Left ventricle myocardium inferior (tissue), 1 donor: ENCODE measurements around the gene CCT6B. TPM values are rescaled to one million over a fixed set of nuclear protein-coding genes. Genes with fewer than 3 reads are reported as not detected.
"Not testable (repeated sequence)": the region's sequence is repeated elsewhere in the genome, so short reads cannot be mapped to it uniquely, and the experiment has no call there.

ENCODE experiments used
- DNase-seq: peaks from one replicate; pipeline ENCODE4 v3.0.0-alpha.2; 2020
- H3K27ac ChIP-seq: fragments of 200-600 bp; replicated peaks from 2 replicates; pipeline ENCODE4 v1.8.0; 2021
- H3K27me3 ChIP-seq: fragments of 200-600 bp; 2 replicates; pipeline ENCODE4 v1.8.0; 2021; ENCODE audit warnings: low read depth
- H3K36me3 ChIP-seq: fragments of 200-600 bp; 2 replicates; pipeline ENCODE4 v1.8.0; 2021
- H3K4me1 ChIP-seq: fragments of 200-600 bp; 2 replicates; pipeline ENCODE4 v1.8.0; 2021
- H3K4me3 ChIP-seq: fragments of 200-600 bp; 2 replicates; pipeline ENCODE4 v1.8.0; 2021; ENCODE audit warnings: mild to moderate bottlenecking, moderate library complexity
- H3K9me3 ChIP-seq: fragments of 200-600 bp; replicated peaks from 2 replicates; pipeline ENCODE4 v1.8.0; 2021
- intact Hi-C: fragments of 100-400 bp; cut with micrococcal nuclease; formaldehyde crosslinking; loops from one replicate; pipeline ENCODE4 v1.11.0; 2022
- total RNA-seq: library from RNA; stranded (reverse); fragmentation: NEBNext Ultra II Directional; extraction: Animal tissue kit (Norgen Biotek cat#: 25700); gene quantifications from one replicate; pipeline ENCODE4 v1.2.1, GENCODE V29; 2021
- TF ChIP-seq, protein P1 (sequence below): fragments of 200-600 bp; IDR thresholded peaks from 2 replicates; pipeline ENCODE4 v1.8.0; 2021; ENCODE audit warnings: antibody characterized with exemption, mild to moderate bottlenecking, borderline replicate concordance
- donor health status: DM: no; HTN: yes; CAD: no; lungs with severe emphysema.

CCT6B gene
- total RNA-seq, 1 donor from 2014 or later: 2.6 TPM

GRCh38 chr17:34979650-34980352 is 18.5 kb upstream of the CCT6B start:
- Histone ChIP-seq H3K9me3 (no peaks in the 10 kb centered on the region), H3K27me3 (no peaks in the 10 kb centered on the region), H3K27ac (peak overlapping the region; percentile 99), H3K4me1 (peaks cover 41% of the 10 kb centered on the region), H3K36me3 (peaks cover 5% of the 10 kb centered on the region), H3K4me3 (peak overlapping the region; percentile 99)
- no peak for DNase-seq
- intact Hi-C loops: no loop called here
- TF ChIP-seq, protein P1, sequence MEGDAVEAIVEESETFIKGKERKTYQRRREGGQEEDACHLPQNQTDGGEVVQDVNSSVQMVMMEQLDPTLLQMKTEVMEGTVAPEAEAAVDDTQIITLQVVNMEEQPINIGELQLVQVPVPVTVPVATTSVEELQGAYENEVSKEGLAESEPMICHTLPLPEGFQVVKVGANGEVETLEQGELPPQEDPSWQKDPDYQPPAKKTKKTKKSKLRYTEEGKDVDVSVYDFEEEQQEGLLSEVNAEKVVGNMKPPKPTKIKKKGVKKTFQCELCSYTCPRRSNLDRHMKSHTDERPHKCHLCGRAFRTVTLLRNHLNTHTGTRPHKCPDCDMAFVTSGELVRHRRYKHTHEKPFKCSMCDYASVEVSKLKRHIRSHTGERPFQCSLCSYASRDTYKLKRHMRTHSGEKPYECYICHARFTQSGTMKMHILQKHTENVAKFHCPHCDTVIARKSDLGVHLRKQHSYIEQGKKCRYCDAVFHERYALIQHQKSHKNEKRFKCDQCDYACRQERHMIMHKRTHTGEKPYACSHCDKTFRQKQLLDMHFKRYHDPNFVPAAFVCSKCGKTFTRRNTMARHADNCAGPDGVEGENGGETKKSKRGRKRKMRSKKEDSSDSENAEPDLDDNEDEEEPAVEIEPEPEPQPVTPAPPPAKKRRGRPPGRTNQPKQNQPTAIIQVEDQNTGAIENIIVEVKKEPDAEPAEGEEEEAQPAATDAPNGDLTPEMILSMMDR: no peak

DNA sequence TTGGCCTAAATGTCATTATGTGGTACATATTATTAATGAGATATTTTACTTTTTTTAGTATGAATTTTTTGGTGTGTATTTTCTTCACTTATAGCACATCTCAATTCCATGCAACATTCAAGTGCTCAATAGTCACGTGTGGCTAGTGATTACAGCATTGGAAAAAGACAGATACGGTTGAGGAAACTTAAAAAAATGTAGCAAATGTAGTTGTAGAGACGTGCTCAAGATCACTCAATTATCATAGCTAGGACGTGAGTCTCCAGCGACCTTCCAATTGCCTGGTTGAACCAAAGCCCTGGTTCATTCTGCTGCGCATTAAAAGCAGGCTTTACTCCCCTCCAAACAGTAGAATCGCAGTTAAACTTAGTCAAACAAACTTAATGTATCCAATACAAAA is 17.9 kb upstream of the CCT6B start:
- Histone ChIP-seq H3K27ac (peak overlapping the region; percentile 99), H3K36me3 (no peaks in the 10 kb centered on the region), H3K27me3 (no peaks in the 10 kb centered on the region), H3K4me1 (peaks cover 41% of the 10 kb centered on the region), H3K4me3 (no peak overlapping the region), H3K9me3 (no peaks in the 10 kb centered on the region)
- no peak for DNase-seq
- intact Hi-C loops: no loop called here
- TF ChIP-seq, protein P1: no peak

GRCh38 chr17:34974794-34975785 is 13.8 kb upstream of the CCT6B start:
- no peaks in the 10 kb centered on the region for H3K27me3 ChIP-seq
- no peaks in the 10 kb centered on the region for H3K36me3 ChIP-seq
- TF ChIP-seq, protein P1: no peak
- intact Hi-C loops: no loop called here
- H3K9me3 ChIP-seq: no peaks in the 10 kb centered on the region
- peaks cover 10% of the 10 kb centered on the region for H3K4me1 ChIP-seq
- DNase-seq: no peak
- no peak overlapping the region for H3K4me3 ChIP-seq
- no peak overlapping the region for H3K27ac ChIP-seq

DNA sequence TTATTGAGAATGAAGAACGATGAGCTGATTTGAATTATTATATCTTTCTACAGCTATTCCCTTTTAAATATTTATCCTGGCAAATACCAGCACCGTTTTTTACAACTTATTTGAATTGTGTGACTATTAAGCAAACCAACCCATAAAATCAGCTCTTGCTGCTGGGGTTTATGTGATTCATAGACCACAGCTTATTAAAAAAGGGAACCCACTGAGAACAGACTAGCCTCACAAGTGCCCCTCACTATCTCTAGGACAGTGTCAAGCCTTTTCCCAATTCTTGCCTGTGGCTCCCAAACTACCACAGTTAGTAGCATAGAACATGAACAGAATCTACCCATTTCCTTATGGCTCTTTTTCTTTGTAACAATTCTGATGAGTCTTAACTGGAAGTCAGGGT is 12.9 kb upstream of the CCT6B start:
- Histone ChIP-seq H3K27me3 (no peaks in the 10 kb centered on the region), H3K9me3 (no peaks in the 10 kb centered on the region), H3K4me1 (peaks cover under 1% of the 10 kb centered on the region), H3K27ac (no peak overlapping the region), H3K4me3 (no peak overlapping the region), H3K36me3 (no peaks in the 10 kb centered on the region)
- TF ChIP-seq, protein P1: no peak
- DNase-seq: no peak
- intact Hi-C loops: no loop called here

GRCh38 chr17:34958438-34958837 is 2.8 kb downstream of the CCT6B start:
- no peak overlapping the region for H3K4me3 ChIP-seq
- TF ChIP-seq, protein P1: no peak
- no peaks in the 10 kb centered on the region for H3K27me3 ChIP-seq
- H3K36me3 ChIP-seq: no peaks in the 10 kb centered on the region
- no peaks in the 10 kb centered on the region for H3K9me3 ChIP-seq
- no peak overlapping the region for H3K27ac ChIP-seq
- intact Hi-C loops: loop anchor here (5.0 kb wide), 1 partner anchor 34 kb away; no protein-coding TSS in a partner anchor
- peaks cover 33% of the 10 kb centered on the region for H3K4me1 ChIP-seq
- DNase-seq: no peak

GRCh38 chr17:34950780-34951179 is 10.5 kb downstream of the CCT6B start:
- H3K27me3 ChIP-seq, DNase-seq, H3K4me1 ChIP-seq, H3K36me3 ChIP-seq, H3K27ac ChIP-seq, H3K4me3 ChIP-seq, H3K9me3 ChIP-seq, intact Hi-C loops: not testable (repeated sequence)
